Transverse colon (tissue), 4 donors: ENCODE results near the gene RNF11.

ENCODE experiments used
- EP300 ChIP-seq: sonication (generic); formaldehyde crosslinking; IDR thresholded peaks from one replicate; pipeline ENCODE4 v1.6.1; 2017; ENCODE audit warnings: antibody characterized with exemption, low read depth
- POLR2A ChIP-seq: fragments of 450-650 bp; IDR thresholded peaks from one replicate; pipeline ENCODE4 v1.6.1; 2016; ENCODE audit warnings: antibody characterized with exemption, mild to moderate bottlenecking, moderate library complexity
- POLR2AphosphoS5 ChIP-seq, 3 donors: sonication (generic); formaldehyde crosslinking; IDR thresholded peaks; one replicate each; pipeline ENCODE4 v1.6.1; 2016; ENCODE audit warnings: antibody characterized with exemption in 3 of 3
- TF ChIP-seq, protein P1 (sequence below), 5 experiments: fragments of 200-600 bp in 3 of 5; fragments of 450-650 bp in 2 of 5; sonication (generic) in 3 of 5; IDR thresholded peaks; 1 replicate in 2 of 5; 2 replicates in 3 of 5; pipeline ENCODE4 v1.5.1; 2016 to 2017; ENCODE audit warnings: antibody characterized with exemption in 5 of 5, inconsistent platforms in 3 of 5, mild to moderate bottlenecking in 2 of 5, moderate library complexity in 1 of 5

DNA sequence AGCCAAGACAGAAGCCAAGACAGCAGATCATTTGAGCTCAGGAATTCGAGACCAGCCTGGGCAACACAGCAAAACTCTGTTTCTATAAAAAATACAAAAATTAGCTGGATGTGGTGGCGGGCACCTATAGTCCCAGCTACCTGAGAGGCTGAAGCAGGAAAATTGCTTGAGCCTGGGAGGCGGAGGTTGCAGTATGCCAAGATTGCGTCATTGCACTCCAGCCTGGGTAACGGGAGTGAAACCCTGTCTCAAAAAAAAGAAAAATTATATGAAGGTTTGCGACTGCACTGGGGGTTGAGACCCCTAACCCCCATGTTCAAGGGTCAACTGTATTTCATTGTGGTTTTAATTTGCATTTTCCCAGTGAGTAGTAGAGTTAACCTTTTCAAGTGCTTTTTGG is 16.3 kb downstream of the RNF11 start:
- TF ChIP-seq, protein P1, sequence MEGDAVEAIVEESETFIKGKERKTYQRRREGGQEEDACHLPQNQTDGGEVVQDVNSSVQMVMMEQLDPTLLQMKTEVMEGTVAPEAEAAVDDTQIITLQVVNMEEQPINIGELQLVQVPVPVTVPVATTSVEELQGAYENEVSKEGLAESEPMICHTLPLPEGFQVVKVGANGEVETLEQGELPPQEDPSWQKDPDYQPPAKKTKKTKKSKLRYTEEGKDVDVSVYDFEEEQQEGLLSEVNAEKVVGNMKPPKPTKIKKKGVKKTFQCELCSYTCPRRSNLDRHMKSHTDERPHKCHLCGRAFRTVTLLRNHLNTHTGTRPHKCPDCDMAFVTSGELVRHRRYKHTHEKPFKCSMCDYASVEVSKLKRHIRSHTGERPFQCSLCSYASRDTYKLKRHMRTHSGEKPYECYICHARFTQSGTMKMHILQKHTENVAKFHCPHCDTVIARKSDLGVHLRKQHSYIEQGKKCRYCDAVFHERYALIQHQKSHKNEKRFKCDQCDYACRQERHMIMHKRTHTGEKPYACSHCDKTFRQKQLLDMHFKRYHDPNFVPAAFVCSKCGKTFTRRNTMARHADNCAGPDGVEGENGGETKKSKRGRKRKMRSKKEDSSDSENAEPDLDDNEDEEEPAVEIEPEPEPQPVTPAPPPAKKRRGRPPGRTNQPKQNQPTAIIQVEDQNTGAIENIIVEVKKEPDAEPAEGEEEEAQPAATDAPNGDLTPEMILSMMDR (IDR thresholded peaks at IDR 0.05) = no peak
- TF ChIP-seq POLR2A (no peak), POLR2AphosphoS5 (IDR thresholded peaks at IDR 0.05) (no peak), EP300 (no peak)
